Stimulated activated CD8-positive, alpha-beta memory T cell treated with anti-CD3 and anti-CD28 coated beads, Interleukin-4, amount 100 ng/mL, for 24 hours (primary cell): Measurements from ENCODE around the gene KIF9.
"Not testable (repeated sequence)": the region's sequence is repeated elsewhere in the genome, so short reads cannot be mapped to it uniquely, and the experiment has no call there.

ENCODE experiments used
- DNase-seq: peaks from one replicate; pipeline ENCODE4 v3.0.0-alpha.2; 2020; ENCODE audit warnings: low read depth

KIF9 gene

DNA sequence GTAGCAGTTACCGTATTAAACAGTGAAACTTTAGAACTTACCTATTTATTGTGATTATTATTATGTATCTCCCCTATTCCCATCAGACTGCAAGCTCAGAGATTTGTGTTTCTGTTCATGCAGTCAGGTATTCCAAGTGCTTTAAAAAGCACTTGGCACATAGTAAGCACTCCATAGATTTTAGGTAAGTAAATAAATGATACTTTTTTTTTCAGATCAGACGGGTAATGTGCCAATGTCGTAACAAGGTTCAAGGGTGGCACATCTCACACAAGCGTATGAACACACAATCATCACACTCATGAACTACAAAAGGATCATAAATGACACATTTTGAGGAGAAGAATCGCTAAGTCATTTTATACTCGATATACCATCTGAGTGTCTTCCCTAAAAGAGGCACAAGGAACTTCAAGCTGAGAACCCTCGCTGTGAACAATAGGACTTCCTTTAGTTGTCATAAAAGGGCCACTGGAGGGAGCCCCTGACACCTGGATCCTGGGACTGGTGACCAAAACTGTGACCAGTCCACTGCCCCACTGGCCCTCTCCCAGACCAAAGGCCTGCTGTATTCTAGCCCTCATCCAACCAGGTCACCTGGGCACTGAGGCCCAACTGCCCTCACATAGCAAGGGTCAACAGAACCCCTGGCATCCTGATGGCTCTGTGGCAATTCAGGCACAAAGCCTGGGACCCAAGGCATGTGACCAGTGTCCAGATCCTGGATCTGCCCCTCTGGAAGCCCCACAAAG, 32.1 kb downstream of the KIF9 start:
- no peak for DNase-seq

DNA sequence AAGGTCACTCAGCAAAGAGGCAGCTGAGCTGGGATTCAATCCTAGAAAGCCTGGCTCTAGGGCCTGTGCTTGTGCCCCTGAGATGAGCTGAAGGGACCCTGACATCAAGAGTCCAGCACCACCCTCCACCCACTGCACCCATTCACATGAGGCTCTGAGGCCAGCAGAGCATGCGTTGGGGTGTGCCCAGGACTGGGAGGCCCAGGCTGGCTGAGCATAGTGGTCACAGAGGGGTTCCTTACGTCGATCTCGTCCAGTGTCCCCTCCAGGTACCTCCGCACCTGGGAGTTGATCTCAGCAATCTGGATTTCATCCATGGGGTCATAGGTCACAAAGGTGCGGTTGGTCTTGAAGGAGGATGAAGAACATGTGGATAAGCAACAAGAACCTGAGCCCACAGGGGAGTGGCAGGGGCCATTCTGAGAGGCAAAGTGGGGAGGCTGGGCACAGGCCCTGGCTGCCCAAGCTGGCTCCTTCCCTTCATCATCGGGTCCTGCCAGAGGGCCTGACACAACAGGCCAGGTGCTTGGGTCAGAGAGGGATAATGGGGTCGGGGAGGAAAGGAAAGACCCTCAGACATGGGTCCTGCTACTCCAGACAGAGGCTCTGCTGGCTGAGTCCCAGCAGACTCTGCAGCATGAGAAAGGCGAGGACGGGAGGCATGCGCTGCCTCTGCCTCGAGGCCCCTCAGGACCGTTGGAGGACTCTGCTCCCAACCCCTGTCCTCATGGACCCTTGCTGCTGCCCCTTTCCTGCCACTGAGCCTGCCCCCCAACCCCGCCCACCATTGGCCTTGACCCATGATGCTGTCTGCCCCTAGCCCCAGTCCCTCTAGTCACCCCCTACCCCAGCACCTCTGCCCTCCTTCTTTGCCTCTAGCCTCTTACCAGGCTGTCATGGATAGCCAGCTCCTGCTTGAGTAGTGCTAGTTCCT, 35.2 kb downstream of the KIF9 start:
- no peak for DNase-seq

DNA sequence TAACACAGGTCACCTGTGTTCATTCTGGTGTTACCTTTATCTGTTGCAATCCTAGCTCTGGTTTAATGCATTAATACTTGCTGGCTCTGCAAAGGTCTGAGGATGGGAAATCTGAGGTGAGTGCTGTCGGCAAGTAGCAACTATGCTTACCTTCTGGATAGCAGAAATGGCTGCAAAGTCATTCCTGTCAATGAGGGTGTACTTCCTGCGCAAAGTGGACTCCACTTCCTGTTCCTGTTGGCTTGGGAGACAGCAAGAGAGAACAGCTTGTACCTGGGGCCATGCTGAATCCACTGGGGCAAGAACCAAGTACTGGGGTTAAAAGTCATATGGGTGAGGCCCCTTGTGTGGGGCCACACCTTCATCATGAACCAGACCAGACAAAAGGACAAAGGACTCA, 37.3 kb downstream of the KIF9 start:
- DNase-seq = no peak

DNA sequence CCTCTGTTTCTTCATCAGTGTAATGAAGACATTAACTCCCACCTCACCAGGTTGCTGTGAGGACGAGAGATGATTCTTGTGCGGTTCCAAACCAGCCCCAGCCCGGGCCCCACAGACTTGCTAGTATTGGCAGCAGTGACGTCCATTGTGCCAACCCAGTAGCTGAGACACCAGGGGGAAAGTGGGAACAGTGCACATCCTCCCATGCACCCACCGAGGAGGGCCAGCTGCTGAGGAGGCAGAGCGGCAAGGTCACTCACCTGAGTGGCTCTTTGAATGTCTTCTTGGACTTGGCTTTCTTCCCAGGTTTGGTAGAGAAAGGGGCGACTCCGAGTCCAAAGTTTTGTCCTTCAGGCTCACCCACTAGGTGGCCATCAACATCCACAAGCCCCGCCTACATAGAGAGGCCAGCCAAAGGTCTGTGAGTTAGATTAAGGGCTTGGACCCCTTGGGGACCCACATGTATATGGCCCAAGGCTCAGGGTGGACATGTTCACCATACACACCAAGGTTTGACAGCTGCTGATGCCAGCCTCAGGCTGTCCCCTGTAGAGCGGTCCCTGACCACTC, 38.0 kb downstream of the KIF9 start:
- no peak for DNase-seq

DNA sequence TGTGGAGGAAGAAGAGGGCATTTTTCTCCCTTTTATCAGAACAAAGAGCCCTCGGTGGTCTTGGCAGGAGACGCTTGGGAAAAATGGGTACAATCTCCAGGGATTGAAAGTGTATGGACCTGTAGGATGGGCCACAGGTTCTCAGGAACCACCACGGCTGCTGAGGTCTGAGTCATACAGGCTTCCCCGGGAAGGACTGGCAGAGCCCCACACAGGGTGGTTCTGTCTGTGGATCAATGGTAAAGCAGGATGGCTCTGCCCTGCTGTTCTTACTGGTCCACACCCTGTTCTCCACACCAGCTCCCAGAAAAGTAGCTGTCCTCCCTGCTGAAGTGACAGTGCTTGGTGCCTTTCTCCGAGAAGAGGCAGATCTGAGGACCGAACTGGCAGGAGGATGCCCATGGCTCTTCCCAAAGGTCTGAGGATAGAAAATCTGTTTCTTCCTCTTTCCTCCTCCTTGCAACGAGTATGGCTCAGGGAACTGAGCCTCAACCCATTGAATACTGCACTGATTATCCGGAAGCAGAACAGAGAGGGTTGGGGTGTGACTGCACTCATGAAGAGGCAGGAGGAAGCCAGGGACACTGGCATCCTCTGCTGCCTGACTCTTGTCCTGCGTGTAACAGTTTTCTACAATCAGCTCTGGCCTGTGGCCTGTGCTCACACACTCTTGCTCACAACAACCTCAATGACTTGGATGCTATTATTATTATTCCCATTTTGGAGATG, 39.0 kb downstream of the KIF9 start:
- no peak for DNase-seq

DNA sequence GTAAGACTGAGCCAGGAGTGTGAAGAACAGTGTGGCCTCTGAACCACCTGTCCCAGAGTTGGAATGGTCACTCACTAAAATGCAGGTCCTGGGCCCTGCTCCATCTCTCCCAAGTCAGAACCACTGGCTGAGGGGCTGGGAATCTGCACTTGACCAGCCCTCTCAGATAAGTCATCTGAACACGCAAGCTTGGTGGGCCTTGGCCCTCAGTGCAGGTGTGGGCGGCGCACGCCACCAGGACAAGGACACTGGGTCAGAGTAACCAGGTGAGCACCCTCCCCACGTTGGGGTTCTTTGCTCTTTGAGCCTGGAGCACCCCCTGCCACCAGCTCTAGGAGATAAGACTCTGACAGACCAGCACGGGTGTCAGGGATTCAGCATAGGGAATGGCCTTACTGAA, 42.7 kb downstream of the KIF9 start:
- no peak for DNase-seq

DNA sequence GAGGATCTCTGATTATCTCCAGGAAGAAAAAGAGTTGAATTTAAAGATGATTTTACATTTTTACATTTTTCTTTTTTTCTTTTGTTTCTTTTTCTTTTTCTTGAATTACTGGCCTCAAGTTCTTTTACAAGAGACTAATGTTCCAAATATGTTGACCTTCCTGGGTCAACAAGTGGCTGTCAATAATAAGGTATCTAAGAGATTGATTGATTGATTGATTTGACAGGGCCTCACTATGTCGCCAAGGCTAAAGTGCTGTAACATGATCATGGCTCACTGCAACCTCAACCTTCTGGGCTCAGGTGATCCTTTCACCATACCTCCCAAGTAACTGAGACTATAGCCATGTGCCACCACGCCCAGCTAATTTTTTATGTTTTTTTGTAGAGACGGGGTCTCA, 44.6 kb downstream of the KIF9 start:
- DNase-seq = no peak

DNA sequence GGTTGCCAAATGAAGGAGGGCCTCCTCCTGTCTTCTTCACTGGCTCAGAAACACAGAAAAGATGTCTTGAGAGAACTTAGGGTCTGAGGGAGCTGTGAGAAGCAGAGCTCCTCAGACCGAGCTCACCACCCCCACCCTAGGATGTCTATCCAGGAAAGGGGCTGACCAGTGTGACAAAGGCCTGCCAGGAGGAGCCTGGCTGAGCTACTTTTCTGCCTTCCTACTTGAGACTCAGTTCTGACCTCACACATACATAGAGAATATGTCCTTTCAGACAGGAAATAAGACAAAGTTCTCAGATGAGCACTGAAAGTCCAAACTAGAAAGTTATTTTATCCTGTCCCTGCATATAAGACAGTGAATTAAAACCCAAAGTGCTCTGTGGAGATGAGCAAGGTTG, 54.5 kb downstream of the KIF9 start:
- no peak for DNase-seq

DNA sequence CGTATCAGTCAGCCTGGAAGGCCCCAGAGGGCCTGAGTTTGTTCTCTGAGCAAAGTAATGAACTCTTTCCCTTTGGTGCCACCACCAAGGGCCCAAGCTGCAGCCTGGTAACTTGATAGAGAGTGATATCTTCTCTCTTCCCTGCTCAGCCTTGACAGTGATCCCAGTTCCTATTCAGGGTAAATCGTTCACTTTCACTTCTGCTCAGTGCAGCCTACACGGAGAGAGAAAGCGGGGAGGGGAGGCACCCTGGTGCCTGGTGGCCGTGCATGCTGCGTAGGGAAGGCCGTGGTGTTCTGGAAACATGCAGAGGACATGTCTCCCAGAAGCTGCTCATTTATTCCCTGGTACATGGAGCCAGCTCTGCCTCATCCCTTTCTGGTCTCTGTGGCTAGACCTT, 54.9 kb downstream of the KIF9 start:
- DNase-seq = no peak

DNA sequence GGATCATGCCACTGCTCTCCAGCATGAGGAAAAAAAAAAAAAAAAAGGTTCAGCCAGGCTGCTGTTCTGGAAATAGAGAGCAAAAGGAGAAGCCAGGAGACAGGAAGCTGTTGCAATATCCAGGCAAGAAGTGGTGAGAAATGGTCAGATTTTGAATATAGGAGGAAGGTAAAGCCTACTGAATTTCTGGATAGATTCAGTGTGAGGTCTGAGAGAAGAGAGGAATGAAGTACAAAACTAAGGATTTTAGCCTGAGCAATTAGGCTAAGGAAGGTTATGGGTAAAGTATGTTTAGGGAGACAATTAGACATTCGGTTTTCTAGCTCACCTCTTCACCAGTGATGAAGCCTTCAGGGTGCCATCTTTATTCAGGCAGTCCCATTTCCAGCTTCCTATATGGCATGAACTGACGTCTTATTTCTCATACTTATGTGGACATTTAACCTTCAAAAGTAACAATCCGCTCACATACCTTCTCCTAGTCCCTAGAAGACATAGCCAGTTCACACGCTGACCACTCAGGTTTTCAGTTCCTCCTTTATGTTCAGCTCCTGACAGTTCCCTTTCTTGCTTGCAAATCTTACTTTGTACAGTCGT, 57.2 kb downstream of the KIF9 start:
- no peak for DNase-seq

DNA sequence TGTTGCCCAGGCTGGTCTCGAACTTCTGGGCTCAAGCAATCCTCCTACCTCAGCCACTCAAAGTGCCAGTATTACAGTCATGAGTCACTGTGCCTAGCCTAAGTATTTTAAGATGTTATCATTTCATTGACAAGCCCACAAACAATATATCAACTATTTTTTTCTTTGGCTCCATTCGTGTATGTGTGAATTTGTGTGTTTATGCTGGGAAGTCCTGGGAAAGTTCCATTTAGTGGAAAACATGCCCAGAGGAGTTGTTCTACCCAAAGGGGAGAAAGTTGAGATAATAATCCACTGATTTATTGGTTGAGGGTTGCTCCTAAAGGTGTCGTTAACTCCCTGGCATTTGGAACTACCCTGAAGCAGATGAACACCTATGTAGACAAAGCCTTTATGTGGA, 58.8 kb downstream of the KIF9 start:
- no peak for DNase-seq

DNA sequence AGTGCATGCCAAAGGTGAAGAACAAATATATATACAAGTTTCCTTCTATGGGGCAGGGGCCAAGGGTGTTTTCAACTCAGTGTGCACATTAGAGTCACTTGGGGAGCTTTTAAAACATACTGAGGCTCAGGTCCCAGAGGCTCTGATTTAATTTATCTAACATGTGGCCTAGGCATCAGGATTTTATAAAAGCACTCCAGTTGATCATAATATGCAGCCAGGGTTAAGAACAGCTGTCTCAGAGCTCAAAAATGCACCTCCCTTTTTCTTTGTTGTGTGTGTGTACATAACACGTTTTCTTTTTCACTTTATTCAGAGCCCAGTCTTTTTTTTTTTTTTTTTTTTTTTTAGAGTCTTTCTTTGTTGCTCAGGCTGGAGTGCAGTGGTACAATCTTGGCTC, 60.8 kb downstream of the KIF9 start:
- DNase-seq = no peak

DNA sequence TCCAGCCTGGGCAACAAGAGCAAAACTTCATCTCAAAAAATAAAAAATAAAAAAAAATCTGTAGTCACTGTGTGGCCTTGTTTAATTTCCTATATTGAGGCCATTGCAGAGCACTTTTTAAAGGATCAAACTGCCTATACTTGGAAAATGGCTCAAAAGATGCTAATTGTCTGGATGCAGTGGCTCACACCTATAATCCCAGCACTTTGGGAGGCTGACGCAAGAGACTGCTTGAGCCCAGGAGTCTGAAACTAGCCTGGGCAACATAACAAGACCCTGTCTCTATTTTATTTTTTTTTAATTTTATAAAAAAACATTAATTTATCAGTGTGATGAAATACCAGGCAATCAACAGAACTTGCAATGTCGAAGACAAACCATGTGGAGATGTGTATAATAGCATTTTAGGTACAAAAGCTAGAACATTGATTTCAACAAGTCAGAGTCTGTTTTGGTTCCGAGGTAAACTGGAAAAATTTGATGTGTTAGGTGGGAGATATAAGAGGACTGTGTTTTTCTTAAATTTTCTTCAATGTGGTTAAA, 71.7 kb downstream of the KIF9 start:
- no peak for DNase-seq

DNA sequence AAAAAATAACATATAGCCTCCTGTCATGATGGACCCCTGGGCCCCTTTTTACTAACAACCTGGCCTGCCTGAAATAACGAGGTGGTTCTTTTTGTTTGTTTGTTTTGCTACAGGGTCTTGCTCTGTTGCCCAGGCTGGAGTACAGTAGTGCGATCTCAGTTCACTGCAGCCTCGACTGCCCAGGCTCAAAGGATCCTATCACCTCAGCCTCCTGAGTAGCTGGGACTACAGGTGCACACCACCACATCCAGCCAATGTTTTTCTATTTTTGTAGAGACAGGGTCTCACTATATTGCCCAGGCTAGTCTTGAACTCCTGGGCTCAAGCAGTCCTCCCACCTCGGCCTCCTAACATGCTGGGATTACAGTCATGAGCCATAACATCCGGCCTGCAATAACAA, 76.6 kb downstream of the KIF9 start:
- DNase-seq = not testable (repeated sequence)

DNA sequence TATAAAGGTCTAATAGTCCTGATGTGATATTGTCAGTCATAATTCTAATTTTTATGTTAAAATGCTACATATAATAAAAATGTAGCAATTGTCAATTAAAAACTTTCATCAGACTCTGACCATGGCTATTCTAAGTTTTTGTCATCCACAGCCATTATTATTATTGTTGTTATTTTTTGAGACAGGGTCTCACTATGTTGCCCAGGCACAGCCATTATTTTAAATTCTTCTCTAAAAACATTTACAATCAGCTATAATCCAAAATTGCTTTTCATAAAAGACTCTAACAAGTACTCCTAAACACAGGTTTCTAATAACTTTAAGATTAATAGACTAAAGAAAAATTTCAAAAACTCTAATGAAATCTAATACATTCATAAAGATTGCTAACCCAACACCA, 77.7 kb downstream of the KIF9 start:
- DNase-seq = no peak

DNA sequence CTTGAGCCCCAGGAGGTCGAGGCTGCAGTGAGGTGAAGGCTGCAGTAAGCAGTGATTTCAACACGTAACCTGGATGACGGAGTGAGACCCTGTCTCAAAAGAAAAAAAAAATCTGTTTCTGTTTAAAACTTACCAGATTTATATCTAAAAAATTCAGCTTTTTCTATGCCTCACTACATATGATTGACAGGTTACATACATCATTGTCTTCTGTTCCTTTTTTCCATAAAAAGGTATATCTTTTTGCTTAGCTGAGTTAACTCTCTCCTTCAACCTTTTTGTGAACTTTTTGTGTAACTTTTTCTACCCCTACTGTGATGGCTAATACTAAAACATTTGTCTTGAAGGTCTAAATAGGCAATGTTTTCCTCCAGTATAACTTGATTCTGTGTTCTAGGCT, 80.1 kb downstream of the KIF9 start:
- no peak for DNase-seq

DNA sequence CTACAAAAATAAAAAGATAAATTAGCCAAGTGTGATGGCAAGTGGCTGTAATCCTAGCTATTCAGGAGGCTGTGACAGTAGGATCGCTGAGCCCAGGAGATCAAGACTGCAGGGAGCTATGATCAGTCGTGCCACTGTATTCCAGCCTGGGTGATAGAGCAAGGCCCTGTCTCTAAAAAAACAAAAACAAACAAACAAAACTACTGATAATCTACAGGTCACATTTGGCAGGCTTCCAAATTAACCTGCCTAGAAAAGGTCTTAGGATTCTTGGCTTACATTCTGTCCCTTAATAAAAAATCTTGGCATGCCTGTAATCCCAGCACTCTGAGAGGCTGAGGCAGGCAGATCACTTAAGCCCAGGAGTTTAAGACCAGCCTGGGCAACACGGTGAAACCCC, 85.3 kb downstream of the KIF9 start:
- DNase-seq = no peak

DNA sequence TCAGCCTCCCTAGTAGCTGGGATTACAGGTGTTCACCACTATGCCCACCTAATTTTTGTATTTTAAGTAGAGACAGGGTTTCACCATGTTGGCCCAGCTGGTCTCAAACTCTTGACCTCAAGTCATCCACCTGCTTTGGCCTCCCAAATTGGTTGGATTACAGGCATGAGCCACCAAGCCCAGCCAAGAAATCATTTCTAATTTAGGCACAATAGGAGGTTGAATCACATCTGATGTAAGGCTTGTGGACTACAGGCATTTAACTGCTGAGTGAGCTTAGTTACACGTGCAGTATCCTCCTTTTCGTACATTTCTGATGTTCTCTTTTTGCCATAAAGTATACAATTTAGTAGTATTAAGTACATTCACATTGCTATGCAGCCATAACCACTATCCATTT, 87.6 kb downstream of the KIF9 start:
- DNase-seq = no peak

DNA sequence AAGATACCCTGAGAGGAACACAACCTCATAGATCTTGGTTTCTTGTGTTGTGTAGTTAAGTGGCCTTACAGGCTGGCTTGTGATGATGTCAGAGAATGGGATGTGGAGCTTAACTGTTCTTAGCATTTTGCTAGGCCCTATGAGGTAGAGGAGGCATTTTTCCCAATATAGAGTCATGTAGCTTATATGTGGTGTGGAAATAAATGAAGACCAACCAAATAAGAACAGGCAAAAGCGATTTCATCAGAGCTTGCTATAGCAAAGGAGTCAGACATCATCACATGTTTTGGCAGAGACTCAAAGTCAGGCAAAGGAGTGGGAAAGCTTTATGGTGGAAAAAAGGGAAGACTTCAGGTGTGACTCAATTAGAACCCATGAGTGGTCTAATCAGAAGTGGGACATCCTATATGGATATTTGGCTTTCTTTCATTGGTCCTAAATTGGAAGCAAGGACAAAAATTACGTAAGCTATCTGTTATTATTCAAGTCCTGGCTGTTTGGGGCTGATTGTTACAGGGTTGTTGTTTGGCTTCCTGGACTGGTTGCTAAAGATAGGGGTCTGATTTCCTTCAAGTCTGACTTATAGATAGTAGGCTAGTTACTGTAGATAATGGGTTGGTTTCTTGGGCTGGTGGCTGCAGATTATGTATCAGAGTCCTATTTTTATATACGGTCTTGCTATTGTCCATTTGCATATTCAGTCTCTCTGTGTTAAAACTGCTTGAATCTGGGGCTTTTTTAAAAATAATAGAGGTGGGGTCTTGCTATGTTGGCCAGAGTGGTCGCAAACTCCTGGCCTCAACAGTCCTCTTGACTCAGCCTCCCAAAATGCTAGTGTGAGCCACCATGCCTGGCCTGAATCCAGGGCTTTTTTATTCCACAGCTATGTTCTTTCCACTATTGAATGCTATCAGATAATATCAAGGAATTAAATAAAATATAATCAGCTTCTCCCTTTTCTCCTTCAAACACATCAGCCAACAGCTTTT, 88.4 kb downstream of the KIF9 start:
- DNase-seq = no peak

DNA sequence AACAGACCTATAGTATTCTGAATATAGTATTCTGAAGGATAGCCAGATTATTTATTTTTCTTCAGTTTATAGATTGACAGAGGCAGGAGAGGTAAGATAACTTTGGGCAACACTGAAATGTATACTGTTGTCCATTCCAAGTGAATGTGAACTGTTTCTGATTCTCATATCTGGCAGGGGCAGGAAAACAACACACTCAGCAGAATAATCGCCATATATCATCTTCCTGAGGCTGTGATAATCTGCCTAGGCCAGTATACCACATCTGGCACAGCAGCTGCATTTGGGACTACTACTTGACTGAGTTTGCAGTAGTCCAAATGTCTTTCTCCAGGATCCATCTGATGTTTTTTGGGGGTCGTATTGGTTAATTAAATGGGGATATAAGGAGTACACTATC, 96.3 kb downstream of the KIF9 start:
- DNase-seq = no peak

DNA sequence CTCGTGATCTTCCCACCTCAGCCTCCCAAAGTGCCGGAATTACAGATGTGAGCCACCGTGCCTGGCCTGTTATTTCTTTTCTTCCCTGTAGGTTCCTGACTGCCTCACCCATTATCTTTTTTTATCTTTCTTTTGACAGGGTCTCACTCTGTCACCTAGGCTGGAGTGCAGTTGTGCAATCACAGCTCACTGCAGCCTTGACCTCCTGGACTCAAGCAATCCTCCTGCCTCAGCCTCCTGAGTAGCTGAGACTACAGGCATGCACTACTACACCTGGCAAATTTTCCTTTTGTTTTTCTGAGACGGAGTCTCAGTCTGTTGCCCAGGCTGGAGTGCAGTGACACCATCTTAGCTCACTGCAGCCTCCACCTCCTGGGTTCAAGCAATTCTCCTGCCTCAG, 100.9 kb downstream of the KIF9 start:
- DNase-seq = not testable (repeated sequence)
